H1 (cell line): ENCODE measurements around the gene TEX26. TPM values are rescaled to one million over a fixed set of nuclear protein-coding genes. Genes with fewer than 3 reads are reported as not detected.

Experiments used
- ATF2 ChIP-seq: IDR thresholded peaks from 2 replicates; pipeline ENCODE4 v1.6.1; 2012; ENCODE audit warnings: low read length, inconsistent platforms
- CHD7 ChIP-seq: fragments of 300-600 bp; sonication (generic); IDR thresholded peaks from 2 replicates; pipeline ENCODE4 v1.7.1; 2012; ENCODE audit warnings: low read length, moderate library complexity, mild to moderate bottlenecking, inconsistent platforms; ENCODE audit not compliant: insufficient replicate concordance
- CREB1 ChIP-seq: IDR thresholded peaks from 2 replicates; pipeline ENCODE4 v1.6.1; 2012; ENCODE audit warnings: inconsistent platforms
- GABPA ChIP-seq: IDR thresholded peaks from 2 replicates; pipeline ENCODE4 v1.6.1; 2011; ENCODE audit warnings: mild to moderate bottlenecking, low read length, moderate library complexity, borderline replicate concordance; ENCODE audit not compliant: insufficient read depth
- GTF2F1 ChIP-seq: IDR thresholded peaks from 2 replicates; pipeline ENCODE4 v1.6.1; 2012; ENCODE audit warnings: low read depth, low read length, improper control_type of control experiment, borderline replicate concordance
- HDAC2 ChIP-seq, 2 experiments: fragments of 300-600 bp in 1 of 2; sonication (generic) in 1 of 2; IDR thresholded peaks; 2 replicates each; pipeline ENCODE4 v1.6.1; 2011 to 2012; ENCODE audit warnings: low read depth in 2 of 2, low read length in 2 of 2, mild to moderate bottlenecking in 2 of 2, moderate library complexity in 2 of 2, borderline replicate concordance in 1 of 2, inconsistent platforms in 1 of 2
- RBBP5 ChIP-seq: IDR thresholded peaks from 2 replicates; pipeline ENCODE4 v1.7.1; 2012; ENCODE audit warnings: low read depth, mild to moderate bottlenecking, inconsistent platforms, low read length, moderate library complexity, borderline replicate concordance
- SP2 ChIP-seq: IDR thresholded peaks from 2 replicates; pipeline ENCODE4 v1.6.1; 2012; ENCODE audit warnings: mild to moderate bottlenecking, low read length, inconsistent platforms
- TEAD4 ChIP-seq: IDR thresholded peaks from 2 replicates; pipeline ENCODE4 v1.6.1; 2012; ENCODE audit warnings: low read depth, low read length, inconsistent platforms, mixed read lengths
- YY1 ChIP-seq: IDR thresholded peaks from 2 replicates; pipeline ENCODE4 v1.6.1; 2011; ENCODE audit warnings: low read depth, mild to moderate bottlenecking, low read length
- polyA plus RNA-seq, 7 experiments: library from polyadenylated mRNA; depleted of rRNA in 3 of 7; stranded (reverse) in 5 of 7; unstranded in 2 of 7; fragments of >200 nt in 5 of 7; fragments of 200-250 nt in 2 of 7; gene quantifications; 1 replicate in 5 of 7; 2 replicates in 1 of 7; 4 replicates in 1 of 7; pipeline versions ENCODE4 v1.2.1 to v1.2.3, GENCODE V29; 2011 to 2013; ENCODE audit warnings: missing spikeins in 2 of 7, mixed read lengths in 2 of 7
- total RNA-seq: library from RNA; stranded (reverse); fragmentation: NEBNext Ultra II Directional; extraction: Animal tissue kit (Norgen Biotek cat#: 25700); gene quantifications from 2 replicates; pipeline ENCODE4 v1.2.1, GENCODE V29; 2021

The TEX26 gene
- total and polyA plus RNA-seq, 2 of the 8 experiments (the other 6 are each of a cell fraction or from before 2014, with no cell fraction given): not detected

GRCh38 chr13:30928978-30929377, 3.5 kb upstream of the TEX26 start (continued):
- no peak for TF ChIP-seq CHD7
- no peak for TF ChIP-seq CREB1
- TF ChIP-seq GTF2F1: no peak
- TF ChIP-seq RBBP5: no peak
- TF ChIP-seq GABPA: no peak
- no peak for TF ChIP-seq ATF2
- no peak for TF ChIP-seq SP2
- TF ChIP-seq TEAD4: no peak
- TF ChIP-seq HDAC2 (IDR thresholded peaks at IDR 0.05; ENCODE audit: borderline replicate concordance in 1 of 2, low read depth in 2 of 2, low read length in 2 of 2): no peak
- no peak for TF ChIP-seq YY1
